GM23338 (cell line): ENCODE results near the gene TNFRSF8.

Source experiments
- CREB1 ChIP-seq: fragments of 250-450 bp; sonication (Bioruptor Pico); IDR thresholded peaks from 2 replicates; pipeline ENCODE4 v1.5.0; 2020; ENCODE audit warnings: low read depth, mild to moderate bottlenecking, moderate library complexity
- CTCF ChIP-seq, 2 experiments: fragments of 200-600 bp in 1 of 2; sonication (generic) in 1 of 2; conservative IDR thresholded peaks; 2 replicates each; pipeline versions ENCODE4 v1.5.1 to v1.6.1; 2016 to 2017; ENCODE audit warnings: antibody characterized with exemption in 2 of 2, low read depth in 2 of 2, mild to moderate bottlenecking in 2 of 2, moderate library complexity in 1 of 2
- EZH2 ChIP-seq: fragments of 200-600 bp; sonication (generic); IDR thresholded peaks from one replicate; pipeline ENCODE4 v1.8.0; 2017; ENCODE audit warnings: antibody characterized with exemption, mild to moderate bottlenecking, low read depth; ENCODE audit not compliant: unreplicated experiment
- POLR2AphosphoS5 ChIP-seq: IDR thresholded peaks from 2 replicates; pipeline ENCODE4 v1.6.1; 2016; ENCODE audit warnings: antibody characterized with exemption, low read depth
- REST ChIP-seq: IDR thresholded peaks from one replicate; pipeline ENCODE4 v1.6.1; 2018; ENCODE audit warnings: antibody characterized with exemption; ENCODE audit not compliant: unreplicated experiment
- STAT1 ChIP-seq: IDR thresholded peaks from one replicate; pipeline ENCODE4 v1.6.1; 2016; ENCODE audit warnings: antibody characterized with exemption; ENCODE audit not compliant: unreplicated experiment
- ZNF114 ChIP-seq: fragments of 250-450 bp; sonication (Bioruptor Pico); IDR thresholded peaks from 2 replicates; pipeline ENCODE4 v1.5.0; 2020; ENCODE audit warnings: mild to moderate bottlenecking, moderate library complexity

- TF ChIP-seq EZH2 (no peak), CTCF (conservative IDR thresholded peaks at IDR 0.05; ENCODE audit: low read depth in 2 of 2) (no peak), POLR2AphosphoS5 (no peak), CREB1 (CRISPR knock-in tag) (no peak), REST (no peak), ZNF114 (CRISPR knock-in tag) (no peak), STAT1 (no peak)
These were observed 22.5 kb upstream of the TNFRSF8 start for GRCh38 chr1:12040457-12041051.
